Vagina (tissue), 2 donors: Measurements from ENCODE around the gene SLC39A12. TPM values are rescaled to one million over a fixed set of nuclear protein-coding genes. Genes with fewer than 3 reads are reported as not detected.

Experiments
- DNase-seq, 2 donors: peaks; one replicate each; pipeline ENCODE4 v3.0.0-alpha.2; 2017; ENCODE audit errors: extremely low spot score in 2 of 2
- H3K27ac ChIP-seq: fragments of 200-600 bp; sonication (generic); one replicate; pipeline ENCODE4 v1.5.1; 2019
- H3K27me3 ChIP-seq: fragments of 200-600 bp; sonication (generic); one replicate; pipeline ENCODE4 v1.5.1; 2019
- H3K36me3 ChIP-seq, 2 donors: fragments of 200-600 bp; sonication (generic); one replicate each; pipeline ENCODE4 v1.5.1; 2017 to 2019
- H3K4me1 ChIP-seq: fragments of 200-600 bp; sonication (generic); one replicate; pipeline ENCODE4 v1.5.1; 2019
- H3K4me3 ChIP-seq, 2 donors: fragments of 200-600 bp; sonication (generic); 1 replicate in 1 of 2; 2 replicates in 1 of 2; pipeline ENCODE4 v1.5.1; 2016 to 2019
- H3K9me3 ChIP-seq: fragments of 200-600 bp; sonication (generic); one replicate; pipeline ENCODE4 v1.5.1; 2019
- CTCF ChIP-seq, 3 experiments: fragments of 450-650 bp in 2 of 3; fragments of 200-600 bp in 1 of 3; sonication (generic) in 1 of 3; IDR thresholded peaks; one replicate each; pipeline ENCODE4 v1.5.1; 2017 to 2019; ENCODE audit warnings: antibody characterized with exemption in 3 of 3, mild to moderate bottlenecking in 2 of 3, moderate library complexity in 2 of 3
- POLR2A ChIP-seq, 2 donors: fragments of 450-650 bp; IDR thresholded peaks; one replicate each; pipeline ENCODE4 v1.6.1; 2017; ENCODE audit warnings: antibody characterized with exemption in 2 of 2, mild to moderate bottlenecking in 2 of 2, moderate library complexity in 2 of 2
- POLR2AphosphoS5 ChIP-seq, 2 donors: sonication (generic); formaldehyde crosslinking; IDR thresholded peaks; one replicate each; pipeline ENCODE4 v1.9.0; 2017; ENCODE audit warnings: antibody characterized with exemption in 2 of 2, mild to moderate bottlenecking in 2 of 2, low read depth in 1 of 2; ENCODE audit not compliant: insufficient read depth in 1 of 2
- intact Hi-C: fragments of 100-400 bp; cut with DNase I; formaldehyde crosslinking; loops from one replicate; pipeline ENCODE4 v1.15.1; 2023
- total RNA-seq: library from RNA; depleted of rRNA; stranded (reverse); fragments of >200 nt; gene quantifications from one replicate; pipeline ENCODE4 v1.2.3, GENCODE V29; 2016

SLC39A12 gene
- total RNA-seq, 1 donor from 2014 or later, result not detected

GRCh38 chr10:18021725-18022480 lies 70.2 kb downstream of the SLC39A12 start:
- H3K27me3 ChIP-seq, result no peaks in the 10 kb centered on the region
- no peak overlapping the region for H3K27ac ChIP-seq
- H3K4me1 ChIP-seq, result no peaks in the 10 kb centered on the region
- no peaks in the 10 kb centered on the region for H3K36me3 ChIP-seq
- no peak for DNase-seq
- no peak for TF ChIP-seq POLR2A (IDR thresholded peaks at IDR 0.05)
- TF ChIP-seq POLR2AphosphoS5 (IDR thresholded peaks at IDR 0.05; ENCODE audit: insufficient read depth in 1 of 2, low read depth in 1 of 2), result no peak
- no peak for TF ChIP-seq CTCF (IDR thresholded peaks at IDR 0.05)
- no peaks in the 10 kb centered on the region for H3K9me3 ChIP-seq
- no peak overlapping the region for H3K4me3 ChIP-seq
- intact Hi-C loops, result no loop called here

- no peak for DNase-seq
- Histone ChIP-seq H3K4me3 (no peak overlapping the region), H3K36me3 (no peaks in the 10 kb centered on the region), H3K27me3 (no peaks in the 10 kb centered on the region), H3K9me3 (no peaks in the 10 kb centered on the region), H3K4me1 (no peaks in the 10 kb centered on the region), H3K27ac (no peak overlapping the region)
- intact Hi-C loops, result no loop called here
- TF ChIP-seq POLR2A (IDR thresholded peaks at IDR 0.05), result no peak
- no peak for TF ChIP-seq CTCF (IDR thresholded peaks at IDR 0.05)
- TF ChIP-seq POLR2AphosphoS5 (IDR thresholded peaks at IDR 0.05; ENCODE audit: insufficient read depth in 1 of 2, low read depth in 1 of 2), result no peak
Measured at GRCh38 chr10:18043148-18044006, 91.7 kb downstream of the SLC39A12 start.

- intact Hi-C loops, result no loop called here
- H3K9me3 ChIP-seq, result no peaks in the 10 kb centered on the region
- no peak overlapping the region for H3K27ac ChIP-seq
- DNase-seq, result no peak
- no peak overlapping the region for H3K4me3 ChIP-seq
- H3K27me3 ChIP-seq, result no peaks in the 10 kb centered on the region
- no peaks in the 10 kb centered on the region for H3K4me1 ChIP-seq
- TF ChIP-seq POLR2A (IDR thresholded peaks at IDR 0.05), result no peak
- no peak for TF ChIP-seq CTCF (IDR thresholded peaks at IDR 0.05)
- no peak for TF ChIP-seq POLR2AphosphoS5 (IDR thresholded peaks at IDR 0.05; ENCODE audit: insufficient read depth in 1 of 2, low read depth in 1 of 2)
- H3K36me3 ChIP-seq, result no peaks in the 10 kb centered on the region
Measured at GRCh38 chr10:18044976-18045720, 93.4 kb downstream of the SLC39A12 start.

- Histone ChIP-seq H3K36me3 (no peaks in the 10 kb centered on the region), H3K4me3 (no peak overlapping the region), H3K27me3 (no peaks in the 10 kb centered on the region), H3K4me1 (no peaks in the 10 kb centered on the region), H3K27ac (no peak overlapping the region), H3K9me3 (no peaks in the 10 kb centered on the region)
- intact Hi-C loops, result no loop called here
- DNase-seq, result no peak
- TF ChIP-seq POLR2AphosphoS5 (IDR thresholded peaks at IDR 0.05; ENCODE audit: insufficient read depth in 1 of 2, low read depth in 1 of 2) (no peak), POLR2A (IDR thresholded peaks at IDR 0.05) (no peak)
Measured at GRCh38 chr10:18056583-18056982, 104.9 kb downstream of the SLC39A12 start.

- no peak overlapping the region for H3K4me3 ChIP-seq
- no peak for DNase-seq
- intact Hi-C loops, result no loop called here
Measured at GRCh38 chr10:18059826-18060559, 108.3 kb downstream of the SLC39A12 start.

More at GRCh38 chr10:18059826-18060559, 108.3 kb downstream of the SLC39A12 start:
- H3K4me1 ChIP-seq, result no peaks in the 10 kb centered on the region
- no peaks in the 10 kb centered on the region for H3K27me3 ChIP-seq
- H3K9me3 ChIP-seq, result no peaks in the 10 kb centered on the region
- no peaks in the 10 kb centered on the region for H3K36me3 ChIP-seq
- no peak overlapping the region for H3K27ac ChIP-seq
- TF ChIP-seq POLR2AphosphoS5 (IDR thresholded peaks at IDR 0.05; ENCODE audit: insufficient read depth in 1 of 2, low read depth in 1 of 2), result no peak
- TF ChIP-seq POLR2A (IDR thresholded peaks at IDR 0.05), result no peak
- TF ChIP-seq CTCF (IDR thresholded peaks at IDR 0.05), result no peak
